CD4-positive, alpha-beta T cell treated with Interleukin-15 for 1 hour (primary cell): ENCODE measurements around the gene CCL22.

Experiments
- DNase-seq: peaks from one replicate; pipeline ENCODE4 v3.0.0-alpha.2; 2020

The CCL22 gene

GRCh38 chr16:57377080-57377841 lies 18.7 kb downstream of the CCL22 start:
- no peak for DNase-seq

GRCh38 chr16:57379579-57379978 lies 21.0 kb downstream of the CCL22 start:
- no peak for DNase-seq

- no peak for DNase-seq
Measured at GRCh38 chr16:57380671-57381462, 22.3 kb downstream of the CCL22 start.

GRCh38 chr16:57381791-57382534 lies 23.4 kb downstream of the CCL22 start:
- no peak for DNase-seq

- no peak for DNase-seq
Measured at GRCh38 chr16:57382535-57383275, 24.1 kb downstream of the CCL22 start.

GRCh38 chr16:57383276-57384247 lies 25.0 kb downstream of the CCL22 start:
- peak; percentile 26 for DNase-seq

- DNase-seq: peak; percentile 25
Measured at GRCh38 chr16:57384248-57385070, 25.9 kb downstream of the CCL22 start.

- DNase-seq: no peak
Measured at GRCh38 chr16:57385083-57385482, 26.5 kb downstream of the CCL22 start.

GRCh38 chr16:57386381-57386951 lies 27.9 kb downstream of the CCL22 start:
- no peak for DNase-seq

GRCh38 chr16:57387598-57388354 lies 29.2 kb downstream of the CCL22 start:
- DNase-seq: no peak

GRCh38 chr16:57388359-57389086 lies 29.9 kb downstream of the CCL22 start:
- DNase-seq: no peak

GRCh38 chr16:57389087-57389468 lies 30.5 kb downstream of the CCL22 start:
- no peak for DNase-seq

- DNase-seq: no peak
Measured at GRCh38 chr16:57390636-57391295, 32.2 kb downstream of the CCL22 start.

GRCh38 chr16:57391300-57391699 lies 32.7 kb downstream of the CCL22 start:
- no peak for DNase-seq

GRCh38 chr16:57391708-57392107 lies 33.1 kb downstream of the CCL22 start:
- no peak for DNase-seq

- no peak for DNase-seq
Measured at GRCh38 chr16:57392694-57393093, 34.1 kb downstream of the CCL22 start.

- DNase-seq: no peak
Measured at GRCh38 chr16:57394444-57394843, 35.9 kb downstream of the CCL22 start.

GRCh38 chr16:57395026-57395425 lies 36.4 kb downstream of the CCL22 start:
- DNase-seq: no peak
